Stomach (tissue), 4 donors: ENCODE results near the gene CFHR2.
"Not testable (repeated sequence)": the region's sequence is repeated elsewhere in the genome, so short reads cannot be mapped to it uniquely, and the experiment has no call there.

Source experiments
- CTCF ChIP-seq, 7 experiments: fragments of 450-650 bp in 4 of 7; fragments of 200-600 bp in 3 of 7; sonication (generic) in 3 of 7; IDR thresholded peaks; one replicate each; pipeline ENCODE4 v1.5.1; 2016 to 2019; ENCODE audit warnings: antibody characterized with exemption in 7 of 7, control low read depth in 2 of 7, mild to moderate bottlenecking in 1 of 7
- EP300 ChIP-seq: sonication (generic); formaldehyde crosslinking; IDR thresholded peaks from one replicate; pipeline ENCODE4 v1.6.1; 2017; ENCODE audit warnings: antibody characterized with exemption
- POLR2A ChIP-seq, 4 donors: fragments of 450-650 bp; IDR thresholded peaks; one replicate each; pipeline ENCODE4 v1.6.1; 2016; ENCODE audit warnings: antibody characterized with exemption in 4 of 4, control low read depth in 2 of 4, mild to moderate bottlenecking in 1 of 4, moderate library complexity in 1 of 4
- POLR2AphosphoS5 ChIP-seq, 3 donors: sonication (generic); formaldehyde crosslinking; IDR thresholded peaks; one replicate each; pipeline ENCODE4 v1.6.1; 2016; ENCODE audit warnings: antibody characterized with exemption in 3 of 3

GRCh38 chr1:196926839-196927238 is 16.7 kb upstream of the CFHR2 start:
- TF ChIP-seq EP300; CTCF (IDR thresholded peaks at IDR 0.05); POLR2A (IDR thresholded peaks at IDR 0.05); POLR2AphosphoS5 (IDR thresholded peaks at IDR 0.05): not testable (repeated sequence)
